Mononuclear cell (primary cell): ENCODE data around the gene VGLL4. TPM values are rescaled to one million over a fixed set of nuclear protein-coding genes. Genes with fewer than 3 reads are reported as not detected.

ENCODE experiments used
- H3K27me3 ChIP-seq: 2 replicates; pipeline ENCODE4 v1.6.0; 2011; ENCODE audit warnings: low read length, control low read depth; ENCODE audit not compliant: insufficient read depth
- H3K4me1 ChIP-seq: 2 replicates; pipeline ENCODE4 v1.5.1; 2011; ENCODE audit warnings: mild to moderate bottlenecking, low read length, control low read depth; ENCODE audit not compliant: insufficient read depth
- H3K4me3 ChIP-seq: 2 replicates; pipeline ENCODE4 v1.5.1; 2011; ENCODE audit warnings: mild to moderate bottlenecking, low read length, moderate library complexity
- H3K9me3 ChIP-seq: 2 replicates; pipeline ENCODE4 v1.5.1; 2011; ENCODE audit warnings: low read depth, mild to moderate bottlenecking, control low read depth, low read length
- total RNA-seq: library from RNA; depleted of rRNA; stranded (reverse); fragments of >200 nt; gene quantifications from one replicate; pipeline ENCODE4 v1.2.3, GENCODE V29; 2012

The VGLL4 gene
- total RNA-seq, 1 donor = 20.5 TPM

DNA sequence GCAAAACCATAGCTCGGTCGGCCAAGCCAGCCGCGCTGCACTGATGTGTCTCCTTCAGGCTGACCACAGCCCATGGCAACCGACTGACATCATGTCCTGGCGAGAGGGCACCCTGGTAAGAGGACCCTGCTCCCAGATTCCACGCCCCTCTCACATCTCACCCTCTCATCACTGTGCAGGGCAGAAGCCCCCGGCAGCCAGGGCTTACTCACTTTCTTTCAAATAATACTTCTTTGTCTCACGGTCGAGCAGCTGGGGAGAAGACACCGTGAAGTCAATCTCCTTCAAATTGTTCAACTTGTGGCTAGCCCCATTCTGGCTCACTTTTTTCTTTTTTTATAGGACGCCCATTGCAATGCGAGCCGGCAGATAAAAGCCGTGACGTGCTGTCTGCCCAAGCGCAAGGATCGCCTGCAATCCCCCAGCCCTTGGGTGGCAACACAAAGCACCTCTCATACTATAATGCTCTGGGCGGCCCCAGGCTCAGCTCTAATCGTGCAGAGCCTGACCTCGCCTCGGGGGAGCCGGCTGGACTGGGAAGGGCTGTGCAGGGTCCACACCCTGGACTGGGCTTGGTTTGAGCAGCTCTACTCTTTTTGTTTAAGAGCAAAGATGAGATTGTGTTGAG lies 33.6 kb downstream of the VGLL4 start:
- no peaks in the 10 kb centered on the region for H3K9me3 ChIP-seq
- no peaks in the 10 kb centered on the region for H3K27me3 ChIP-seq
- no peak overlapping the region for H3K4me3 ChIP-seq
- H3K4me1 ChIP-seq = no peaks in the 10 kb centered on the region

DNA sequence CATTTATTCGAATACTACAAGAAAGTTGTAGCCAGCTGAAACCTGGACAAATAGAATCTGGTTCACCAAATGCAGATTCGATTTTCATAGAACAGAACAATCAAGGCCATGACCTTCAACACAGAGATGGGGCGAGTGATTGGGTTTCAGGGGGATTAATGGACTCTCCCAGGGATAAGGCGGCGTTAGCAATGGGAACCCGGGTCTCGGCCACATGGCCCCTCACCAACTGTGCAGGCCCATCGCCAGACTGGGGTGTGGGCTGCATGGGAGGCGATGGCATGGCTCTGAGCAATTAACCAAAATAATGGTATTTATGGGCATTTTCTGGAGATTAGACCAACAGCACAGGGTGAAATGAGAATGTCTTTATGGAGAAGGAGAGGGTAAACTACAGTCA lies 34.2 kb downstream of the VGLL4 start:
- Histone ChIP-seq H3K4me1 (no peaks in the 10 kb centered on the region), H3K4me3 (no peak overlapping the region), H3K27me3 (no peaks in the 10 kb centered on the region), H3K9me3 (no peaks in the 10 kb centered on the region)

- H3K4me1 ChIP-seq = no peaks in the 10 kb centered on the region
- no peaks in the 10 kb centered on the region for H3K27me3 ChIP-seq
- H3K4me3 ChIP-seq = no peak overlapping the region
- H3K9me3 ChIP-seq = no peaks in the 10 kb centered on the region
Measured at GRCh38 chr3:11607816-11608215, 35.9 kb downstream of the VGLL4 start.

- Histone ChIP-seq H3K4me1 (no peaks in the 10 kb centered on the region), H3K27me3 (no peaks in the 10 kb centered on the region), H3K9me3 (no peaks in the 10 kb centered on the region), H3K4me3 (no peak overlapping the region)
Measured at GRCh38 chr3:11606865-11607440, 36.8 kb downstream of the VGLL4 start.

GRCh38 chr3:11606090-11606784 lies 37.5 kb downstream of the VGLL4 start:
- H3K27me3 ChIP-seq = no peaks in the 10 kb centered on the region
- H3K4me1 ChIP-seq = no peaks in the 10 kb centered on the region
- no peak overlapping the region for H3K4me3 ChIP-seq
- no peaks in the 10 kb centered on the region for H3K9me3 ChIP-seq

DNA sequence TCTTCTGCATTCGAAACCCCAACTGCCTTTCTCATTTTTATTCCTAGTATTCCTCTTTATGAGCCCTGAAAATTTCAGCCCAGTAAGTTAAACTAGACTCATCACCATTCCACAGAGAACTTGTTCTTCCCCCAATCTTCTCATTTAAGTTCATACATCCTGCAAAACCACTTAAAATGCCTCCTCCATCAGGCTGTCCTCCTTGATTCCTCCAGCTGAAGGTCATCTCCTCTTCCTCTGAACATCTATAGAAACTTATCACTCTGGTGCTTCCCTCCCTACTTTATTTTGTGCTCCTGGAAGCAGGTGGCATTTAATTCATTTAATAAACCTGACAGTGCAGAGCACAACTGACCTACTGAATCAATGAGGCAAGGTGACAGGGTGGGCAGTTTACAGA lies 38.3 kb downstream of the VGLL4 start:
- Histone ChIP-seq H3K4me1 (no peaks in the 10 kb centered on the region), H3K9me3 (no peaks in the 10 kb centered on the region), H3K27me3 (no peaks in the 10 kb centered on the region), H3K4me3 (no peak overlapping the region)

DNA sequence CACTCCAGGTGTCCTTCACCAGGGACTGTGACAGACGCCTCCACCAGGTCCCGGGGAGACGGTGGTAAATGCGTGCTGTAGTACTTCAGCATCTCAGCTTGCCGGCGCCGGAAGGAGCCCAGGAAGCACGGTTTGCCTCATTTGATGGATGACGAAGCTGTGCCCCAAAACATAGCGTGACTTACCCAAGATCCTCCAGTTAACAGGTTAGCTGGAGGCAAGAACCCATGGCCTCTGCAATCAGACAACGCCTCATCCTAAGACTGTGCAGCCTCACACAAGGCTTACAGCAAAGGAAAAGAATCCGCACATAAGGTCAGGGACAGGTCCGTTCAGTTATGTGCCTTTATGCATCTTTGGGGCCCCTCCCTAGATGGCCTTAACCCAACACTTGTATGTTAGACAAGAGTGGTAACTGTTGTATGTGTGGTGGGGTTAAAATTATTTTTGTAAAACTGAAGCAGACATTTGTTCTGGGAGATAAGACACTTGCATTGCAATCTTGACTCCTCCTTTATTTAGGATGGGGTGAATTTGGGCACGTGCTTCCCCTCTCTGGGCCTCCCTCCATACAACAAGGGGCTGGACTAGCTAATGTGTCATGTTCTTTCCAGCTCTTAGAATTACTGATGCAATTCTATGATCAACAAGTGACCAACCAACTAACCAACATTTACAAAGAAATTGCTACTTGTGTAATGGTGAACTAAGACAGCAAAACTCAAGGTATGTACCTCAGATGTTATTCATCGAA lies 39.4 kb downstream of the VGLL4 start:
- Histone ChIP-seq H3K27me3 (no peaks in the 10 kb centered on the region), H3K4me1 (no peaks in the 10 kb centered on the region), H3K9me3 (no peaks in the 10 kb centered on the region), H3K4me3 (no peak overlapping the region)

- Histone ChIP-seq H3K27me3 (no peaks in the 10 kb centered on the region), H3K4me1 (no peaks in the 10 kb centered on the region), H3K4me3 (no peak overlapping the region), H3K9me3 (no peaks in the 10 kb centered on the region)
Measured at GRCh38 chr3:11603628-11604027, 40.1 kb downstream of the VGLL4 start.

DNA sequence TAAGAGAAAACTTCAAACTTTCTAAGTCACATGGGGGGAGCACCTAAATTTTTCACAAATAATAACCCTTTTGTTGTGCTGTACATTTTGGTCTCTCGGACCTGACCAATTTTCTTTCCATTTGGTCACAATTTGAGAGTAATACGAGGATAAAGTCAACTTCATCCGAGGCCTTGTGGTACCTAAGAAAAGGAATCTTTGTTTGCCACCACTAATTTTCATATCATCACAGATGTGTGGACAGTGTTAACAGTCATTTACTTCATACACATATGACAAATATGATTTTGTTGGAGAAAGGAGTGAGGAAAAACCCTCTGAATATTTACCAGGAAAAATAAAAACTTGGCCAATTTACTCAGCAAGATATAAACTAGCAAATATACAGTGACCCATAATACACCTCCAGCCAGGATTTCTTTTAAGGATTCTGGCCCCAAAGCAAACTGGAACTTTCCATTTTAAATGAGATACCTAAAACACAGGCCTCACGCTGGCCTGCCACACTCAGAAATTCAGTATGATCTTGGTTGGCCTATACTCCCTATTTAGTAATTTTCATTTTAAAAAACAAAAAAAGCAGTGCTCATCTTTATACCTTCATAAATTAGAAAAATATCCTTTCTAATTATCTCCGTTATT lies 40.7 kb downstream of the VGLL4 start:
- Histone ChIP-seq H3K9me3 (no peaks in the 10 kb centered on the region), H3K4me3 (no peak overlapping the region), H3K4me1 (no peaks in the 10 kb centered on the region), H3K27me3 (no peaks in the 10 kb centered on the region)

DNA sequence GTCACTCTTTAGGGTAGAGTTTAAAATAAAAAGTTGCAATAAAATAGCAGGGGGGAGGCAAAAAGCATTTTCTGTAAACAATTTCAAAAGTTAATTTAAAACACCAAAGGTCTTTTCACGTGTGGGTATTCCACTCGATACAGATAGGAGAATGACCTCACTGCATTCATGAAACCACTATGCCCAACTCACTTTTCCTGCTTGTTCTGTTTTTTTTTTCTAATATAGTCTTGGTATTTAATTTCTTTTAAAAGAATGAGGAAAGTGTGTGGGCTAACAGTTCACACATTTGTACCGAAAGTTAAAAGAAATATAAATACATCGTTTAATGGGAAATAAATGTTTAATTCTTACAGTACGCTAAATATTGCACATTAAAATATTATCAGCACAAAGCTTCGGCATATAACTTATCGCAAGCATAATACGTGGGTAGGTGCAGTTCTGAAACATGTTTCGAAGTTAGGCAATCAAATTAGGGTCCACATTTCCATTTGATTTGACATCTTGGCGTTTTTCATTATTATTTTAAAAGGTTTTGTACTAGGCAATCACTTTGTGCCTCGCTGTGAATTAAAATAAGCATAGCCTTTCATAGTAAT lies 41.4 kb downstream of the VGLL4 start:
- Histone ChIP-seq H3K4me3 (no peak overlapping the region), H3K4me1 (no peaks in the 10 kb centered on the region), H3K9me3 (no peaks in the 10 kb centered on the region), H3K27me3 (no peaks in the 10 kb centered on the region)

- Histone ChIP-seq H3K4me3 (no peak overlapping the region), H3K4me1 (no peaks in the 10 kb centered on the region), H3K9me3 (no peaks in the 10 kb centered on the region)
Measured at GRCh38 chr3:11601446-11602238, 42.1 kb downstream of the VGLL4 start.

GRCh38 chr3:11600501-11601282 lies 43.0 kb downstream of the VGLL4 start:
- Histone ChIP-seq H3K27me3 (no peaks in the 10 kb centered on the region), H3K9me3 (no peaks in the 10 kb centered on the region), H3K4me3 (no peak overlapping the region), H3K4me1 (no peaks in the 10 kb centered on the region)

More at GRCh38 chr3:11601446-11602238, 42.1 kb downstream of the VGLL4 start:
- no peaks in the 10 kb centered on the region for H3K27me3 ChIP-seq

- Histone ChIP-seq H3K9me3 (no peaks in the 10 kb centered on the region), H3K27me3 (no peaks in the 10 kb centered on the region), H3K4me3 (no peak overlapping the region), H3K4me1 (peaks cover 3% of the 10 kb centered on the region)
Measured at GRCh38 chr3:11596387-11596786, 47.3 kb downstream of the VGLL4 start.
